HG03066 (cell line): ENCODE results near the gene ELP1.
"Not testable (repeated sequence)": the region's sequence is repeated elsewhere in the genome, so short reads cannot be mapped to it uniquely, and the experiment has no call there.

ENCODE experiments used
- ATAC-seq: cut with Tn5 transposase; IDR thresholded peaks from one replicate; pipeline ENCODE4 v1.9.1; 2021; ENCODE audit warnings: low read depth; ENCODE audit not compliant: unreplicated experiment

Gene ELP1

DNA sequence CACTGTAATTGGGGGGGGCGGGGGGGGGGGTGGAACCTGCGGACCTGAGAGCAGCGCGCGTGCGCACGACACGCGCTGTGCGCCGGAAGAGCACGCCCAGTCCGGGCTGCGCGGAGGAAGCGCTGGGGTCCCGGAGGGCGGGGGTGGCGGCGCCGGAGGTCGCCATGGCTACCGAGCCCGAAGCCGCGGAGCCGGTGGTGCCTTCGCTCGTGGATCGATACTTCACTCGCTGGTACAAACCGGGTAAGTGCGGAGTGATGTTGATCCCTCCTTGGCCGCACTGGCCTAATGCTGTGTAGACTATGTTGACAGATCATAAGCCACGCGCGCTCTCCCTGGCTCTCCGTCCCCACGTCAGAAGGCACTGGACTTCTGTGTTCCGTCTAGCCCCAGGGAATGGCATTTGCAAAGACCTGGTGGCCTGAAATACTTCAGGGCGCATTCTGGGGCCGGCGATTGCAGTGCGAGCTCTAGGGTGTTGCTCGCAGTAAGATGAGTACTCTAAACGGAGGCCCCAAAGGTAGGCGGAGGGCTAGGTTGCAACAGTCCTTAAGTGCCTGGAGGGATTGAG is 484 bp upstream of the ELP1 start, which contains the start of gene ABITRAM:
ABITRAM (plus strand) TSS at position 78 of the 571 bp plus-strand sequence; CDS start at position 165, 87 bp downstream.
- ATAC-seq = peak; percentile 82

DNA sequence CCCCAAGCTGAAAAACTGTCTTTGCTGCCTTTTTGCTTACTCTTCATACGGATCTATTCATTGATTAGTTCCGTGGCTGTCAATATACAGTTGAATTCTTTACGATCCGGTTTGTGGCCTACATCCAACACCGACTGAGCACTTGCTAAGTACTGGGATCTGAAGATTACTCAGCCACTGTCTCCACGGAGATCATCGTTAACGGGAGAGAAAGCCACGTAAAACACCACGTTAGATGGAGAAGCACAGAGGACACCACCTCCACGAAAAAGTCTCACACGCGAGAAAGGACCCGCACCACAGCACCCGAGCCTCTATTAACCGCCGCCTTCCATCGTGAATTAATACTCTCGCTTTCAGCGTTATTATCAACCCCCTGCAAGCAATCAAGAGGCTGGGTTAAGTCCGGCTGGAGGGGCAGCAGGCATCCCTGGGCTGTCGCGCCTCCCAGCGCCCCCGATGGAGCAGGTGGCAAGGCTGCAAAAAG is 650 bp downstream of the ELP1 start:
- peak; percentile 10 for ATAC-seq

DNA sequence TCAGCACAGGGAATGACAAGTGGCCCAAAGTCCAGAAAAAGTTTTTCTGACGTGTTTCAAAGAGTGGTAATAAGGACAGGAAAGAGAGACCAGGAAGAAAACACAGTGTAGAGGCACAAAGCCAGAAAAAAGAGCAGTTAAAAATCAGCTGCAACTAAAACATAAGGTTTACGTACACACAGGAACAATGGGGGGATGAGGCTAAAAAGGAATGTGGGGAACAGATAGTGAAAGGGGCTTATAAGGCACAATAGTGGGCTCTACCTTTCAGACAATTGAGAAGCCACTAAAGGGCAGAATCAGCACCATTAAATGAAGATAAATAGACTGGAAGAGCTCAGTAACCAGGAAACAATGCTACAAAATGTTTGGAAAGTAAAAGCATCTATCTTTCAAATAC is 5.5 kb downstream of the ELP1 start:
- ATAC-seq = no peak

DNA sequence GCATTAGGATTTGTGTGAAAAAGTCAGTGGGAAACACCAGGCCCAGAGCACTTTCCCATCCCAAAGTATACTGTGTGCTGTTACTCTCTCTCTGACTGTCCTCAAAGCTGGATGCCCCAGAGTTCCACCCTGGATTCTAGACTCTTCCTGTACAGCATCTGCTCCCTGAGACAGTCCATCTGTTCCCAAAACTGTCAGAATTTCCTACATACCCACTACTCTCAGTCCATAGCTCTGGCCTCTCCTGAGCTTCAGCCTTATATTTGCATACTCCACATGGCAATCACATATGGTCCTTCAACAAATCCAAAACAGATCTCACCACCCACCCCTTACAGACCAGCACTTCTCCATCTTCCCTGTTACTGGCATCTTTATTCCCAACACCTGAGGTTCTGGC is 9.5 kb downstream of the ELP1 start:
- ATAC-seq = no peak

DNA sequence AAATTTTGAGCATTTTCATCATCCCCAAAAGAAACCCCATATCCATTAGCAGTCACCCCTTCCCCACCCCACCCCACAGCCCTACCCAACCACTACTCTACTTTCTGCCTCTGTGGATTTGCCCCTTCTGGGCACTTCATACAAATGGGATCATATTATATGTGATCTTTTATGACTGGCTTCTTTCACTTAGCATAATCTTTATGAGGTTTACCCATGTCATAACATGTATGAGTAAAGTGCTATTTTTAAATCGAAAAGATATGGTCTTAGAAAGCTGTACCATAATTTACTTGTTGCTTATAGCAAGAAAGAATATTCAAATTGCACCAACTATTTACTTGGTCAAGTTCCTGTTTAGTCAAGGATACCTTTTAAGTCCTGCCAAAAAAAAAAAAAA is 12.7 kb downstream of the ELP1 start:
- ATAC-seq = no peak

DNA sequence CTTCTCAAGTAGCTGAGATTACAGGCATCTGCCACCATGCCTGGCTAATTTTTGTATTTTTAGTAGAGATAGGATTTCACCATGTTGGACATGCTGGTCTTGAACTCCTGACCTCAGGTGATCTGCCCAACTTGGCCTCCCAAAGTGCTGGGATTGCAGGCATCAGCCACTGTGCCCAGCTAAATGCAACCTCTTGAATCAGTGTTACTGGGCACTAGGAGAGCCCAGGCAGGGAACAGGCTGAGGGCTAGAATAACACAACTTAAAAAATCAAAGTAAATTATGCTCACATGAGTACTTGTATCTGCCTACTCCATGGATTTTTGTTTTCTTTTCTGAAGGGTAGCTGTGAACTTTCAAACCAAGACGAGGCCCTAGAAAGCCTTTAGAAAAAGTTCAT is 13.5 kb downstream of the ELP1 start:
- ATAC-seq = not testable (repeated sequence)

DNA sequence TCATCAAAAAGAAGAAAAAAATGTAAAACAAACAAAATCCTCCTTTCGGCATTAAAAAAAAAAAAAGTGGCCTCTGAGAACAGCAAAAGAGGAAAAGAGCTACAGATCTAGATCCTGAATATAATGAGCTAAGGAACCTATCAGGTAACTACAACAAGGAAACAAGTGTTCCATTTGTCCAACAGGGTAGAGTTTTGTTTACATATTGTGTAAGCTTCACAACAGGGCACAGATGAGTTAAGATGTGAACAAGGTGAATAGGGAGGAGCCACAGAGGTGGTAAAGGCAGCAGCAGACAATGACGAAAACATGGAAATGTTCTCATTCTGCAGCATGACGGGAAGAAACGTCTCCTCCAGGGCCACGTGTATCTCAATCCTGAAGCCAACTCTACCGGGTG is 14.4 kb downstream of the ELP1 start:
- ATAC-seq = no peak

DNA sequence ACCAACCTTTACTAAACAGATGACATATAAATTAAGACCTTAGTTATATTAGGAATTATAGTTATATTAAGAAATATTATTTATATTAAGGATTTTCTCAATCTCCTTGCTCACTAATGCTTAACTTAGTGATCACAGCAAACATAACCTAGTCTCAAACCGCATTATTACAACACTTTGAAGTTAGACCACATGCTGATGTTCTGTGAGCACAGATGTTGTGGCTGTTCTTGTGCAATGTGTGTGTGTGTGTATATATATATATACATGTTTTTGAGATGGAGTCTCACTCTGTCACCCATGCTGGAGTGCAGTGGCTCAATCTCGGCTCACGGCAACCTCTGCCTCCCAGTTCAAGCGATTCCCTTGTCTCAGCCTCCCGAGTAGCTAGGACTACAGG is 20.5 kb downstream of the ELP1 start:
- ATAC-seq = no peak

DNA sequence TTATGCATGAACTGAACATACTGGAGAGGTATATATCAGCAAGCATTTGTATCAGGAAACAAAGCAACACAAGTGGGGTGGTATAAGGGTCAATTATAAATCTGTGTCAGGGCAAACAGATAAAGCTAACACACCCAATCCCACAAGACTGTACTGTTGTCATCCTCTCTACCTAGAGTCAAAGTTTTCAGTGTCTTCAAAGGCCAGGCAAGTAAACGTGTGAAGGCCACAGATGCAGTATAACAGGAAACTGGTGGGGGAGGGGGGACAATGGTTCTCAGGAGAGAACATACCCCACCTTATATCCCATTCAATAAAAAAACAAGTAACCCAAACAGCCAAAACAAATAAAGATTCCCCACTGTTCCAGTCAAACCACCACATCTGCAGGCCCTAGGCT is 22.1 kb downstream of the ELP1 start:
- no peak for ATAC-seq

DNA sequence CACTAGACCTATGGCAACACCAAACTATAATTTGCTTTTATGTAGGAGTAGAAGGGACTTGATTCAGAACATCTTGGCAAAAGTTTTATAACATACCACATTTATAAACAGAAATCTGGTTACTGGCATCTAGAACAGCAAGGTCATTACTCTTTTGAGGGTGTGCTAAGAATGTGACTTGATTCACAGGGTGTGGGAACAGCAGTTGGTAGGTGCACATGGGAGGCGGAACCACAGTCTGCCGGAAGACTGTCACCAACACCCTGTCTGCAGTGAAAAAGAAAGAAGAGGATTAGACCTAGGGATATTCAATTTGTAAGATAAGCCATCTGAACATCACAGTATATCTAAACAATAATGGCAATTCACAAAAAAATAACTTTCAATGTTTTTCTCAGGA is 23.0 kb downstream of the ELP1 start:
- no peak for ATAC-seq

DNA sequence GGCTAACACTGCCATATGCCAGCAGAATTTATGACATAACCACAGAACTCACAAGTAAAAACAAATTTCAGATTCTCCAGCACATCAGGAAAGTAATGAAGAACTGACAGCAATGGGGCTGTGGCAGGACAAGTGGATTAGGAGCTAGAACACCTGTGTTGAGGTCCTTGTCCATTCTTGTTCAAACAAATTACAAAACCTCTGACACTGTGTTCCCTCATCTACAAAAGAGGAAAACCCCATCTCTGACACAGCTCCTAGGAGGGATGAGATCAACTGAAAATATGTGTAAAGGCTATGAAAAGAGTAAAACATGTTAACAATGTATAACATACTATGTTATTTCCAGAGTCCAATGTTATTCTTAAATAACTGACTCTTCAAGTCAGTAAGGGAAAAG is 23.5 kb downstream of the ELP1 start:
- ATAC-seq = no peak

DNA sequence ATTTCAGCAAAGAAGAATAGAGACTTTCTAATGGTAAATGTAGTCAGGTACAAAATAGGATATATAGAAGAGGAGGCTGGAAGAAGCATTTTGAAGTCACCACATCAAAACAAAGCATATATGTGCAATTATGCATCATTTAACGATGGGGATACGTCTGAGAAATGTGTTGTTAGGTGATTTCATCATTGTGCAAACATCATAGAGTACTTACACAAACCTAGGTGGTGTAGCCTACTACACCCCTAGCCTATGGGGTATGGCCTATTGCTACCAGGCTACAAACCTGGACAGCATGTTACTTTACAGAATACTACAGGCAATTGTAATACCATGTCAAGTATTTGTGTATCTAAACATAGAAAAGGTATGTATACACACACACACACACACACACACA is 28.4 kb downstream of the ELP1 start:
- ATAC-seq = no peak

DNA sequence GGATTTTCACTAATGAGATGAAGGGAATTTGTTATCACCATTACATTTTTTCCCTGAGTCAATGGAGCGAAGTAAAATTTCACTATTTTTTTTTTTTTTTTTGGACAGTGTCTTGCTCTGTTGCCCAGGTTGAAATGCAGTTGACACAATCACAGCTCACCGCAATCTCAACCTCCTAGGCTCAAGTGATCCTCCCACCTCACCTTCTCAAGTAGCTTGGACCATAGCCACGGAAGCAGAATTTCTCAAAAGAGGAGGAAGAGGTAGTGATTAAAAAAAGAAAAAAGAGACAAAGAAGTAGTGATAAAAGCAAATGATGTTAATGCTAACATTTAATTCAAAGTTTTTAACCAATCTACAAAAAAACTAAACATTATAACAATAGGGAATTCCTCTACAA is 29.8 kb downstream of the ELP1 start:
- ATAC-seq = no peak

DNA sequence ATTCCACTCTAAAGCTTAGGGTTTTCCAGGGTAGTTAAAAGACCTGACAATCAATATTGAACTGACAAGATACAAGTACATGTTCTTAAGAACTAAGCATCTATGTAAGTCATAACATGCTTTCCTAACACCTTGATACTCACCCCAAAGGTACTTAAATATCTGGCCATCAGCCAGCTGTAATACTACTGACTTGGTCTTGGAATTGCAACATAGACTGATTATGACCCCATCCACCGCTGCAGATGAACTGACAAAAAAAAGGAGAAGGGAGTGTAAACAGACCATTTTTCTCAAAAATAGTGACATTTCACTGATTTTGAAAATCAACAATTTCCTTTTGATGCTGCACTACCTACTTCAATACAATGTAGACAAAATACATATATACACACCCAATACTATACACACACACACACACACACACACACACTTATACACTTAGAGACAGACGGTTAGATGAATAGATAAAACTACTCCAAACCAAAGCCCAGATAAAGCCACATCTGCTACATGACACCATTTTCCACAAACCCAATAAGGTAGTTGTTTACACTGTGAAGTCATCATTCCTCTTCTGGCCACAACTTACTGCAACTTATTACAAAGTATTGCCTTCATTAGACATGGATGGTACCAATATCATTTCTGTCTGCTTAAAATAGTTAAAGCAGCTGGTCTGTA is 30.4 kb downstream of the ELP1 start:
- ATAC-seq = no peak

DNA sequence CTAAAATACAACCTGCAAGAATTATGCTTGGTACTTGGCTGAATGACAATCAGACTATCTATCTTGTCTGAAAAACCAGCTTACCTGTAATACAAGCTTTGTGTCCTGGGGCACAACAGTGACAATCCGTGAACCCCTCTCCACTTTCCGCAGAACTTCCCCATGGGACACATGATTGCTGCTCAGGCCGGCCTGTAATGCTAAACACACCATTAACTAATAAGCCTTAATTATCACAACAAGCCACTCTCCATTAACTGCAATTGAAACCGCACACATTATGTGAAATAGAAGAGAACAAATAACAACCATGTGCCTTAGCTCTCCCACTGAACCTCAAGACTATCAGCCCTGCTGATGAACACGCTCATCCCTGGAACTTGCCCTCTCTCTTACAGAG is 33.7 kb downstream of the ELP1 start:
- no peak for ATAC-seq

DNA sequence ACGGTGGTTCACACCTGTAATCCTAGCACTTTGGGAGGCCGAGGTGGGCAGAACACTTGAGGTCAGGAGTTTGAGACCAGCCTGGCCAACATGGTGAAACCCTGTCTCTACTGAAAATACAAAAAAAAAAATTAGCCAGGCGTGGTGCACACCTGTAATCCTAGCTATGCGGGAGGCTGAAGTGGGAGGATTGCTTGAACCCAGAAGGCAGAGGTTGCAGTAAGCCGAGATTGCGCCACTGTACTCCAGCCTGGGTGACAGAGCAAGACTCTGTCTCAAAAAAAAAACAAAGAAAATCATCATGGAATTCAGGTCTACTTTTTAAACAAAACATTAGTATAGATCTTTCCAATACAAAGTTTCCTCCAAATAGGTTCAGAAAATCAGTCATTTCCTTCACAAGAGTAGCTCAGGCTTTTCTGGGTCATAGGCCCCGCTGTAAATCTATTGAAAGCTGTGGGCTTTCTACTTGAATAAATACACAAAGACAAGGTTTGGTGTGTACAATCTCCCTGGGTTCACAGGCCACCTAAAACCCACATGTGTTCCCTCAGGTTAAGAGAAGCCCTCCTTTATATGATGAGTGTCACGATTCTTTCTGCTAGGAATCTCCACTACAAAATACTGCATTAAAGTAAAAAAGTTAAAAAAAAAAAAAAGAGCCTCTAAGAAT is 34.8 kb downstream of the ELP1 start:
- ATAC-seq = not testable (repeated sequence)

DNA sequence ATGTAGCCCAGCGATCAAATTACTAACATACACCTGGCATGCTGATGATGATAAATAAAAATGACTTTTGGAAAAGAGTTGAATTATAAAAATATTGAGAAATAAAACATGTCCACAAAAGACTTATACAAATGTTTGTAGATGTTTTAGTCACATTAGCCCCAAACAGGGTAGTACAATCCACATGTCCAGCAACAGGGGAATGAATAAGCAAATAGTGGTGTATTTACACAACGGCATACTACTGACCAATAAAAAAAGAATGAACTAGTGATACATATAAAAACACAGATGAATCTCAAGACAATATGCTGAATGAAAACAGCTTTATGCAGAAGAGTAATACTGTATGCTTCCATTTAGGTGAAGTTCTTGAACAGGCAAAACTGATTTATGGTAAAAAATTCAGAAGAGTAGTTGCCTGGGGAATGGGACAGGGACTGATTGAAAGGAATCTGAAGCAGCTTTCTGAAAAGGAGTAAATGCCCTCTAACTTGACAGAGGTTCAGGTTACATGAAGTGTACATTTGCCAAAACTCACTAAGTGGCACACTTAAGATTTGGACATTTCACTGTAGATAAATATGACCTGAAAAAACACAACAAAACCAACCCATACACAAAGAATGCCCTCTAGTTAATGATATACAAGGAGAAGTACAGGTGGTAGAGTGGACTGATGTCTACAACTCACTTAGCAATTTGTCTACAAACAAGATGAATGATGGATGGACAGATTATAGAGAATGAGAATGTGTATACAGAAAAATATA is 36.4 kb downstream of the ELP1 start:
- ATAC-seq = no peak

DNA sequence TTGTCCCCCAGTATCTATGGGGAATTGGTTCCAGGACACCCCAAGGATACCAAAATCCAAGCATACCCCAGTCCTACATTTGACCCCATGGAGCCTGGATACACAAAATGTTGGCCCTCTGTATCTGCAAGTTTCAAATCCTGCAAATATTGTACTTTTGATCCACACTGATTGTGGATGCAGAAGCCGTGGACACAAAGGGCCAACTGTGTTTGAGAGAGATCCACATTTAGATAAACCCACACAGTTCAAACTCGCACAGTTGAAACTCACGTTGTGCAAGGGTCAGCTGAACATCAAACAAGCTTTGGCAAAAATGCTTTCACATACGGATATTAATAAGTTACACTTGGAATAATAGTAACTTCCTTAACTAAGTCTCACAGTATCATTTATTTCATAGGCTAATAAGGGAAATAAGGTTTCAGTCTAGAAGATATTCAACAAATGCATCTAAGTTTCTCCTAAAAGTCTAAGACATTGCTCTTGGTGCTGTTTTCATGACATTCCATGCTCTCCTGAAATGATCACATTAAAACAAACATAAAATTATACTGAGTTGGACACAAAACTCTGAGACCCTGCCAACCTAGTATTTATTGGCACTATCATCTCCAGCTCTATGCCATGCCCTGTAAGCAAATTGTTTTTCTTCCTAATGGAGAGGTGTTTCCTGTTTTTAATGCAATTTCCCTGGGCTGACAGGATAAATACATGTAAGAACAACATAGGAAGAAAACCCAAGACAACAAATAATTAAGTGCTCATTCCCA is 39.5 kb downstream of the ELP1 start:
- ATAC-seq = no peak

DNA sequence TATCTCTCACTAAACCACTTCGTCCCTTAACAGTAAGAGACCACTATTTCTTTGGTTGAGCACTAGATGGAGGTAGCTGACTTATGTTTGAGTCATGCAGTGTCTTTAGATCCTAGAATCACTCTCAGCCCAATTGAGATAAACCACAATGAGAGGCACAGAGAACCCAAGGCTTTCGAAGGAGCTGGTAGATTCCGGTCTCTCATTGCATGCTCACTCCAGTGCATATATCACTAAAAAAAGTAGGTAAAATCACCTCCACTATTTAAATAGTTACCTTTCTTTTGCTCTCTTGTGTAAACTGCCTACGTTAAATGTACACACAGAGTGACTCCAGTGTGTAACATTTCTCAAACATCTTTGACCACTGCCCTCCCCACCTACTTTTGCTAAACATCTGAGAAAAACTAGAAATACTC is 44.3 kb downstream of the ELP1 start:
- ATAC-seq = no peak

DNA sequence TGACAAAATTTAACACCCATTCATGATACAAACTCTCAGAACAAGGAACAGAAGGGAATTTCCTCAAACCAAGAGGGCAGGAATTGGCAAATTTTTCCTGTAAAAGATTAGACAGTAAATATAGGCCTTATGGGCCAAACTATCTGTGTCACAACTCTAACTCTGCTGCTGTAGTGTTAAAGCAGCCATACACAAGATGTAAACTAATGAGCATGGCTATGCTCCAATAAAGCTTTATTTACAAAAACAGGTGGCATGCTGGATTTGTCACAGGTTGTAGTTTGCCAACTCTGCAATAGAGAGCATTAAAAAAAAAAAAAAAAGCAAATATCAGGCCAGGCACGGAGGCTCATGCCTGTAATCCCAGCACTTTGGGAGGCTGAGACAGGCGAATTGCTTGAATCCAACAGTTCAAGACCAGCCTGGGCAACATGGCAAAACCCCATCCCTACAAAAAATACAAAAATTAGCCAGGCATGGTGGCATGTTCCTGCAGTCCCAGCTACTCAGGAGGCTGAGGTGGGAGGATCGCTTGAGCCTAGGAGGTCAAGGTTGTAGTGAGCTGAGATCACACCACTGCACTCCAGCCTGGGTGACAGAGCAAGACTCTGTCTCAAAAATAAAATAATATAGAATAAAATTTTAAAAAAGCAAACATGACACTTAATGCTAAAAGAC is 47.2 kb downstream of the ELP1 start:
- not testable (repeated sequence) for ATAC-seq
